H9 (cell line): ENCODE measurements around the gene LAMA3. TPM values are rescaled to one million over a fixed set of nuclear protein-coding genes. Genes with fewer than 3 reads are reported as not detected.

Experiments used
- DNase-seq: peaks from one replicate; pipeline ENCODE4 v3.0.0-alpha.2; 2017
- H2AFZ ChIP-seq: one replicate; pipeline ENCODE4 v1.6.1; 2013; ENCODE audit warnings: mild to moderate bottlenecking, low read length, control low read depth, moderate library complexity
- H2AK5ac ChIP-seq: 2 replicates; pipeline ENCODE4 v1.6.1; 2013; ENCODE audit warnings: low read length, control low read depth, mixed read lengths; ENCODE audit not compliant: insufficient read length
- H2BK120ac ChIP-seq: one replicate; pipeline ENCODE4 v1.6.1; 2013; ENCODE audit warnings: low read depth, mild to moderate bottlenecking, low read length, control low read depth, inconsistent platforms; ENCODE audit not compliant: poor library complexity, severe bottlenecking
- H2BK12ac ChIP-seq: 2 replicates; pipeline ENCODE4 v1.6.1; 2013; ENCODE audit warnings: low read length, control low read depth, mixed read lengths, low read depth; ENCODE audit not compliant: insufficient read length
- H2BK15ac ChIP-seq: 2 replicates; pipeline ENCODE4 v1.6.1; 2013; ENCODE audit warnings: low read depth, low read length, control low read depth
- H2BK20ac ChIP-seq: one replicate; pipeline ENCODE4 v1.6.1; 2013; ENCODE audit warnings: low read depth, mild to moderate bottlenecking, low read length, control low read depth, inconsistent platforms; ENCODE audit not compliant: poor library complexity, severe bottlenecking
- H2BK5ac ChIP-seq: 2 replicates; pipeline ENCODE4 v1.6.1; 2013; ENCODE audit warnings: low read length, control low read depth, mixed read lengths; ENCODE audit not compliant: insufficient read length
- H3K14ac ChIP-seq: 2 replicates; pipeline ENCODE4 v1.6.1; 2013; ENCODE audit warnings: low read length, control low read depth; ENCODE audit not compliant: insufficient read depth
- H3K18ac ChIP-seq: 2 replicates; pipeline ENCODE4 v1.6.1; 2013; ENCODE audit warnings: low read depth, mild to moderate bottlenecking, mixed read lengths, low read length, control low read depth; ENCODE audit not compliant: insufficient read length
- H3K23ac ChIP-seq: 2 replicates; pipeline ENCODE4 v1.6.1; 2013; ENCODE audit warnings: low read length, control low read depth, mixed read lengths, low read depth; ENCODE audit not compliant: insufficient read length
- H3K23me2 ChIP-seq: 2 replicates; pipeline ENCODE4 v1.6.1; 2013; ENCODE audit warnings: low read depth, mild to moderate bottlenecking, mixed read lengths, low read length, control low read depth; ENCODE audit not compliant: insufficient read length, poor library complexity, severe bottlenecking
- H3K27ac ChIP-seq: 2 replicates; pipeline ENCODE4 v1.5.1; 2013; ENCODE audit warnings: low read length, control low read depth, mixed read lengths, low read depth; ENCODE audit not compliant: insufficient read length
- H3K27me3 ChIP-seq: 2 replicates; pipeline ENCODE4 v1.6.1; 2013; ENCODE audit warnings: low read length, control low read depth, inconsistent platforms; ENCODE audit not compliant: insufficient read depth
- H3K4ac ChIP-seq: 2 replicates; pipeline ENCODE4 v1.6.1; 2013; ENCODE audit warnings: low read depth, mild to moderate bottlenecking, control low read depth, inconsistent platforms, low read length, moderate library complexity
- H3K4me1 ChIP-seq: 2 replicates; pipeline ENCODE4 v1.6.1; 2013; ENCODE audit warnings: low read length, control low read depth, inconsistent platforms; ENCODE audit not compliant: insufficient read depth
- H3K4me2 ChIP-seq: 2 replicates; pipeline ENCODE4 v1.6.1; 2013; ENCODE audit warnings: low read length, control low read depth, mixed read lengths; ENCODE audit not compliant: insufficient read length, insufficient read depth
- H3K56ac ChIP-seq: 2 replicates; pipeline ENCODE4 v1.6.1; 2013; ENCODE audit warnings: low read depth, mild to moderate bottlenecking, mixed read lengths, low read length, control low read depth; ENCODE audit not compliant: insufficient read length
- H3K79me1 ChIP-seq: 2 replicates; pipeline ENCODE4 v1.6.1; 2013; ENCODE audit warnings: low read depth, mild to moderate bottlenecking, moderate library complexity, low read length, control low read depth, inconsistent platforms; ENCODE audit not compliant: insufficient read depth, poor library complexity, severe bottlenecking
- H3K79me2 ChIP-seq: 2 replicates; pipeline ENCODE4 v1.6.1; 2013; ENCODE audit warnings: low read length, control low read depth, inconsistent platforms; ENCODE audit not compliant: insufficient read depth
- H3K9ac ChIP-seq: 2 replicates; pipeline ENCODE4 v1.6.1; 2013; ENCODE audit warnings: low read length, control low read depth, mixed read lengths; ENCODE audit not compliant: insufficient read length; ENCODE audit errors: extremely low read depth
- H3K9me3 ChIP-seq: one replicate; pipeline ENCODE4 v1.6.1; 2013; ENCODE audit warnings: low read depth, low read length, inconsistent platforms; ENCODE audit not compliant: control insufficient read depth
- H3T11ph ChIP-seq: one replicate; pipeline ENCODE4 v1.6.1; 2013; ENCODE audit warnings: mild to moderate bottlenecking, low read length, control low read depth, inconsistent platforms
- H4K20me1 ChIP-seq: one replicate; pipeline ENCODE4 v1.6.1; 2013; ENCODE audit not compliant: control insufficient read depth, insufficient read length, insufficient read depth
- H4K5ac ChIP-seq: 2 replicates; pipeline ENCODE4 v1.6.1; 2013; ENCODE audit warnings: low read depth, mild to moderate bottlenecking, mixed read lengths, low read length, control low read depth; ENCODE audit not compliant: insufficient read length
- H4K8ac ChIP-seq: replicated peaks from 2 replicates; pipeline ENCODE4 v1.6.1; 2013; ENCODE audit warnings: low read length, control low read depth, mixed read lengths, low read depth; ENCODE audit not compliant: insufficient read length
- H4K91ac ChIP-seq: 2 replicates; pipeline ENCODE4 v1.6.1; 2013; ENCODE audit warnings: low read depth, mild to moderate bottlenecking, moderate library complexity, mixed read lengths, low read length, control low read depth; ENCODE audit not compliant: insufficient read length
- H3K27ac Mint-ChIP-seq, 3 experiments: 2 replicates in 2 of 3; 3 replicates in 1 of 3; pipeline ENCODE4 v1.8.0; 2020 to 2021; ENCODE audit warnings: mixed read lengths in 3 of 3, mild to moderate bottlenecking in 1 of 3, moderate library complexity in 1 of 3
- H3K27me3 Mint-ChIP-seq: 2 replicates; pipeline ENCODE4 v1.8.0; 2021; ENCODE audit warnings: low read depth, mild to moderate bottlenecking, moderate library complexity, mixed read lengths
- H3K36me3 Mint-ChIP-seq, 3 experiments: 2 replicates in 2 of 3; 3 replicates in 1 of 3; pipeline ENCODE4 v1.8.0; 2020 to 2021; ENCODE audit warnings: low read depth in 3 of 3, mixed read lengths in 3 of 3; ENCODE audit not compliant: insufficient read depth in 1 of 3
- H3K4me1 Mint-ChIP-seq, 2 experiments: 2 replicates each; pipeline ENCODE4 v1.8.0; 2020; ENCODE audit warnings: mixed read lengths in 2 of 2
- H3K4me3 Mint-ChIP-seq, 2 experiments: 2 replicates in 1 of 2; 3 replicates in 1 of 2; pipeline ENCODE4 v1.8.0; 2020 to 2021; ENCODE audit warnings: mild to moderate bottlenecking in 2 of 2, mixed read lengths in 2 of 2, moderate library complexity in 1 of 2
- H3K9me3 Mint-ChIP-seq, 2 experiments: 2 replicates in 1 of 2; 3 replicates in 1 of 2; pipeline ENCODE4 v1.8.0; 2020; ENCODE audit warnings: mild to moderate bottlenecking in 2 of 2, mixed read lengths in 2 of 2, moderate library complexity in 1 of 2
- CTCF ChIP-seq: fragments of 200-600 bp; sonication (generic); conservative IDR thresholded peaks from 3 replicates; pipeline ENCODE4 v1.8.0; 2021; ENCODE audit warnings: antibody characterized with exemption, mild to moderate bottlenecking
- WGBS: extraction: QIAGEN DNeasy Blood & Tissue Kit; methylation state at CpG from one replicate; pipeline ENCODE4 v1.1.7; 2013; ENCODE audit warnings: missing lambda C conversion rate, low lambda C conversion rate, mixed read lengths; ENCODE audit not compliant: insufficient read length; ENCODE audit errors: extremely low coverage; 5-methylcytosine and 5-hydroxymethylcytosine counted together
- total RNA-seq: library from RNA; stranded (reverse); gene quantifications from 2 replicates; pipeline ENCODE4 v1.2.1, GENCODE V29; 2021

LAMA3 gene
- total RNA-seq, 1 experiment from 2014 or later: 0.33 TPM

DNA sequence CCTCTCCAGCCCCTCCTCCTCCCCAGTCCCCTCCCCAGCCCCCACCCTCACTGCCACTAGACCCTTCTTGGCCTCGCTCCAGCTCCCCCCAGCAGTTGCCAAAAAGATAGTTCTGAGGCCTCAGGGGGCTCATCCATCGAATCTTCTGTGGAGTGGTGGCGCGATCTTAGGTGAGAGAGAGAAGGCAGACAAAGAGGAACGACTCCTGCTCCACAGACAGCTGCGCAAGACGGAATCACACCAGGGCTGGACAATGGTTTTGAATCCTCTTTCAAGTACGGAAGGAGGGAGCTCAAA is 68.1 kb downstream of the LAMA3 start:
- Histone ChIP-seq H4K5ac (no peak overlapping the region), H2BK120ac (no peak overlapping the region), H3K27me3 (no peaks in the 10 kb centered on the region), H3K27ac (no peak overlapping the region), H2BK12ac (no peak overlapping the region), H4K91ac (no peak overlapping the region), H3K4me1 (no peaks in the 10 kb centered on the region), H3K18ac (no peak overlapping the region), H2AK5ac (no peak overlapping the region), H3K56ac (no peak overlapping the region), H2BK20ac (no peak overlapping the region), H3K9me3 (no peaks in the 10 kb centered on the region), H2AFZ (no peak overlapping the region), H3K9ac (no peak overlapping the region), H4K20me1 (no peaks in the 10 kb centered on the region), H2BK5ac (no peak overlapping the region), H3K23ac (no peak overlapping the region), H3K79me1 (no peaks in the 10 kb centered on the region), H2BK15ac (no peak overlapping the region), H3T11ph (no peak overlapping the region), H3K4ac (no peak overlapping the region), H3K14ac (no peak overlapping the region), H4K8ac (no peak overlapping the region), H3K23me2 (no peaks in the 10 kb centered on the region), H3K4me2 (no peak overlapping the region), H3K79me2 (no peaks in the 10 kb centered on the region; the same call in 1 of the 2 replicates)
- no peaks in the 10 kb centered on the region; a peak in 1 of 5 replicates for H3K9me3 Mint-ChIP-seq
- no CpG with 5 or more reads among the region's 8 CpGs for WGBS
- no peak overlapping the region for H3K27ac Mint-ChIP-seq
- no peak overlapping the region for H3K4me3 Mint-ChIP-seq
- DNase-seq: no peak
- peaks cover 6 to 10% of the 10 kb centered on the region in 2 experiments for H3K4me1 Mint-ChIP-seq
- peaks cover 7% of the 10 kb centered on the region; the same call in 1 of the 2 replicates for H3K27me3 Mint-ChIP-seq
- no peaks in the 10 kb centered on the region; a peak in 1 of 7 replicates for H3K36me3 Mint-ChIP-seq
- no peak for TF ChIP-seq CTCF
